Measurements from ENCODE around the gene ZNF783. TPM values are rescaled to one million over a fixed set of nuclear protein-coding genes. Genes with fewer than 3 reads are reported as not detected.
A peak's percentile ranks its signal among the peaks of the same experiment; 100 is the strongest.

The ZNF783 gene
- total and polyA plus RNA-seq, 9 of the 15 experiments (the other 6 are each of a cell fraction or from before 2014, with no cell fraction given), result 0.66 to 11.2 (median 5.4) TPM

GRCh38 chr7:149245244-149245643, 16.8 kb upstream of the ZNF783 start:
- POLR2A ChIA-PET, result interaction anchor here (0.8 to 0.9 kb wide), 3 partner anchors 12 to 340 kb away, joined by 3 to 5 read pairs (median 4); no protein-coding TSS in a partner anchor
- Histone ChIP-seq H3K9me3 (replicated peaks; ENCODE audit: control insufficient read depth, insufficient read depth, low read depth, low read length) (no peaks in the 10 kb centered on the region), H3K9me1 (ENCODE audit: control insufficient read depth, insufficient read depth, low read length) (no peaks in the 10 kb centered on the region), H3K9ac (ENCODE audit: insufficient read depth in 1 of 2, low read depth in 2 of 2, low read length in 2 of 2) (no peak overlapping the region), H2AFZ (ENCODE audit: low read depth, low read length) (no peak overlapping the region), H4K20me1 (replicated peaks; ENCODE audit: control insufficient read depth, insufficient read depth, low read length) (no peaks in the 10 kb centered on the region), H3K36me3 (ENCODE audit: control insufficient read depth, insufficient read depth, low read length) (peaks cover 6% of the 10 kb centered on the region; the same call in 1 of the 3 replicates), H3K4me3 (no peak overlapping the region), H3K4me1 (replicated peaks in 1 of 2; ENCODE audit: control insufficient read depth in 2 of 2, insufficient read depth in 2 of 2, low read length in 2 of 2) (peaks cover 0 to 7% of the 10 kb centered on the region in 2 experiments; a peak in 3 of 5 replicates), H3K27me3 (ENCODE audit: control insufficient read depth in 2 of 2, insufficient read depth in 2 of 2, low read length in 2 of 2) (no peaks in the 10 kb centered on the region), H3K79me2 (ENCODE audit: control insufficient read depth, insufficient read depth, low read length) (peaks cover 15% of the 10 kb centered on the region), H3K27ac (ENCODE audit: extremely low read depth, low read depth, low read length) (no peak overlapping the region), H3K4me2 (ENCODE audit: insufficient read depth, low read length) (no peak overlapping the region)
- ATAC-seq (no peak), DNase-seq (ENCODE audit: extremely low read depth in 1 of 4, low spot score in 3 of 4) (no peak), FAIRE-seq (no peak)
- CTCF ChIA-PET (ENCODE audit: low intra/inter-chr PET ratio), result no interaction called here
- intact Hi-C loops (cut with micrococcal nuclease), result no loop called here
- 87% methylated on average over 5 of the region's 5 CpGs for WGBS (ENCODE audit: insufficient coverage, low coverage, missing lambda C conversion rate)
- BruUV-seq (replicated peaks), result no TSS peak
- in situ Hi-C loops (cut with MboI), result no loop called here
- no peak for TF ChIP-seq PHB2 (IDR thresholded peaks at IDR 0.05; ENCODE audit: low read depth)
- TF ChIP-seq CEBPG (CRISPR knock-in tag; IDR thresholded peaks at IDR 0.05), result 0 out of 2 replicates have a peak, but pooled peaks have one; percentile 7
- no peak for TF ChIP-seq CEBPG (tag; conservative IDR thresholded peaks at IDR 0.05 in 1 of 2, IDR thresholded peaks at IDR 0.05 in 1 of 2)

- POLR2A ChIA-PET, result interaction anchor here (0.6 to 0.9 kb wide), 4 partner anchors 12 to 341 kb away, joined by 3 to 5 read pairs (median 4); no protein-coding TSS in a partner anchor
- in situ Hi-C loops (cut with MboI), result no loop called here
- Histone ChIP-seq H4K20me1 (replicated peaks; ENCODE audit: control insufficient read depth, insufficient read depth, low read length) (no peaks in the 10 kb centered on the region), H3K27me3 (ENCODE audit: control insufficient read depth in 2 of 2, insufficient read depth in 2 of 2, low read length in 2 of 2) (no peaks in the 10 kb centered on the region), H3K36me3 (ENCODE audit: control insufficient read depth, insufficient read depth, low read length) (peaks cover 10% of the 10 kb centered on the region; the same call in 2 of the 3 replicates), H3K79me2 (ENCODE audit: control insufficient read depth, insufficient read depth, low read length) (peaks cover 10% of the 10 kb centered on the region), H3K4me3 (no peak overlapping the region), H3K27ac (ENCODE audit: extremely low read depth, low read depth, low read length) (no peak overlapping the region), H2AFZ (ENCODE audit: low read depth, low read length) (no peak overlapping the region), H3K9me3 (replicated peaks; ENCODE audit: control insufficient read depth, insufficient read depth, low read depth, low read length) (no peaks in the 10 kb centered on the region), H3K4me2 (ENCODE audit: insufficient read depth, low read length) (no peak overlapping the region), H3K9me1 (ENCODE audit: control insufficient read depth, insufficient read depth, low read length) (no peaks in the 10 kb centered on the region), H3K4me1 (replicated peaks in 1 of 2; ENCODE audit: control insufficient read depth in 2 of 2, insufficient read depth in 2 of 2, low read length in 2 of 2) (peaks cover 0 to 2% of the 10 kb centered on the region in 2 experiments; a peak in 2 of 5 replicates), H3K9ac (ENCODE audit: insufficient read depth in 1 of 2, low read depth in 2 of 2, low read length in 2 of 2) (no peak overlapping the region)
- CTCF ChIA-PET (ENCODE audit: low intra/inter-chr PET ratio), result no interaction called here
- intact Hi-C loops (cut with micrococcal nuclease), result no loop called here
- no peak for DNase-seq (ENCODE audit: extremely low read depth in 1 of 4, low spot score in 3 of 4)
- FAIRE-seq, result no peak
- TF ChIP-seq SMARCC2 (IDR thresholded peaks at IDR 0.05; ENCODE audit: low read depth) (no peak), ZNF511 (CRISPR knock-in tag; IDR thresholded peaks at IDR 0.05) (no peak), CLOCK (CRISPR knock-in tag; IDR thresholded peaks at IDR 0.05; ENCODE audit: borderline replicate concordance) (no peak), ZFP36 (IDR thresholded peaks at IDR 0.05; ENCODE audit: low read depth, low read length, partially characterized antibody) (no peak)
- no TSS peak for BruUV-seq (replicated peaks)
- 72% methylated on average over 5 of the region's 5 CpGs for WGBS (ENCODE audit: insufficient coverage, low coverage, missing lambda C conversion rate)
- ATAC-seq, result no peak
Observed at GRCh38 chr7:149245744-149246143, 16.3 kb upstream of the ZNF783 start.
